ENCODE data around the gene GRB7.

DNA sequence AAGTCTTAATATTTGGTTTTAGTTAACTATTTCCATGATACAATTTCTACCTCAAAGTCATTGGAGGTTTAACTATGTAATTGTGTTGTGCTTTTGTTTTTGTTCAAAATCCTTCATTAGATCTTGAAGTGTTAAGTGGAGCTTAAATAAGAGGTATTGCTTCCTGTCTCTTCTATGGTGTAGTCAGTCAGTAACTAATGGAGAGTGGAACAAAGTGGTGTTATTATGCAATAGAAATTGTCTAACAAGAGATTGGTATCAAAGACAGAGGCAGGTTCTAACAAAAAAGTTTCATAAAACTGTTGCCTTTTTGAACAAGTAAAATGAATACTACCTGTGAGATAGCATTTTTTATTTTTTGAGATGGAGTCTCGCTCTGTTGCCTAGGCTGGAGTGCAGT lies 45.2 kb downstream of the GRB7 start:
- TF ChIP-seq POLR2AphosphoS5 (IDR thresholded peaks at IDR 0.05; ENCODE audit: low read depth, low read length) = no peak
- TF ChIP-seq TAF1 (IDR thresholded peaks at IDR 0.05; ENCODE audit: borderline replicate concordance, insufficient read depth, low read length) = no peak
- no peak for TF ChIP-seq FOXP2 (optimal IDR thresholded peaks at IDR 0.05; ENCODE audit: borderline replicate concordance, extremely low read depth, extremely low read length, insufficient read depth)

Data from PFSK-1 (cell line).